ENCODE data around the gene GNPTG.

The GNPTG gene

DNA sequence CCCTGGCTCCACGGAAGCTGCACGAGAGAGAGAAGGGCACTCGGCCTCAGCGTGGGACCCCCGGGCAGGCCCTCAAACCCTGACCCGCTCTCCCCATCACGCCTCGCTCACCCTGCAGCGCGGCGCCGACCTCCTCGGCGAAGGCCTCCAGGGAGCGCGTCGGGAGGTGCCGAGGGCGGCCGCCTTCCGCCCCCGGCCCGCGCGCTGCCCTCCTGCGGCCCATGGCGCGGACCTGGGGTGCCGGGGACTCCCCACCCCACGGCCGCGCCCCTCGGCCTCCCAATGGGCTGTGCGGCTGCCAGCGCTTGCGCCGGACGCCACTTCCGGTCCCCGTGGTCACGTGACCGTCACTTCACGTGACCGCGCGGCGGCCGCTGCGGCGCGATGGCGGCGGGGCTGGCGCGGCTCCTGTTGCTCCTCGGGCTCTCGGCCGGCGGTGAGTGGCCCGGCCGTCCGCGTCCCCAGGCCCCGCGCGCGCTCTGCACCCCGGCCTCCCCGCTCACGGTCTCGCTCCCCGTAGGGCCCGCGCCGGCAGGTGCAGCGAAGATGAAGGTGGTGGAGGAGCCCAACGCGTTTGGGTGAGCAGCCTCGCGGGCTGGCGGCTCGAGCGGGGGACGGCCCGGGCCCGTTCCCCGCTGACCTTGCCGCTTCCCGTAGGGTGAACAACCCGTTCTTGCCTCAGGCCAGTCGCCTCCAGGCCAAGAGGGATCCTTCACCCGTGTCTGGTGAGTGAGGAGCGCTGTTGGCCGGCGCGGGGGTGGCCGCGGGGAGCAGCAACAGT is at the start of gene GNPTG, which contains the start of gene TSR3:
GNPTG (plus strand) TSS at position 350 of the 781 bp plus-strand sequence; CDS start at position 385, 35 bp downstream.
TSR3 (minus strand) TSS at position 297 of the 781 bp plus-strand sequence; CDS start at position 223, 74 bp downstream.
- H3K9me3 ChIP-seq (ENCODE audit: control insufficient read depth, insufficient read depth, low read length), result no peaks in the 10 kb centered on the region
- H3K4me3 ChIP-seq (ENCODE audit: low read depth, low read length), result peak within 1 kb of the TSS; percentile 92
- H3K27me3 ChIP-seq (ENCODE audit: control insufficient read depth, insufficient read depth, low read length), result no peaks in the 10 kb centered on the region
- peaks cover 26% of the 10 kb centered on the region for H3K36me3 ChIP-seq (ENCODE audit: control insufficient read depth, insufficient read depth, low read length)
- peak within 1 kb of the TSS; percentile 81; the same call in 1 of the 2 replicates for H3K9ac ChIP-seq (ENCODE audit: low read depth, low read length)
- H3K4me1 ChIP-seq (ENCODE audit: control insufficient read depth, insufficient read depth, low read length), result 0 out of 2 replicates have a peak, but pooled peaks cover 3% of the 10 kb centered on the region
- no peak within 1 kb of the TSS for H3K27ac ChIP-seq (ENCODE audit: low read depth, low read length)

DNA sequence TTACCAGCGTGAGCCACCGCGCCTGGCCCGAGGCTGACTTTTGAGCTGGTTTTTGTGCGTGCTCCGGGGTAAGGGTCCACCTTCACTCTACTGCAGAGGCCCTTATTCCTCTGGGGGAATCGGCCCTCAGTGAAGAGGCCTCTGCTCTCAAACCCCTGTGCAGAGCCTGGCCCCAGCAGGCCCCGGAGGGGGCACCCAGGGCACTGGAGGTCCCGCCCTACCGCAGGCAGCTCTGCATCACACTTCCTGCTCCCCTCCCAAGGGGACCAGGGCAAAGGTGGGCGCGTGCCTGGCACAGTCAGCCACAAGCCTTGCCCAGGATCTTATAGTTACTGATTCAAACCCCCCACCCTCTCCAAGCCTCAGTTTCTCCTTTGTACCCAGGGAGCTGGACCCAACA is 45.9 kb upstream of the GNPTG start:
- H3K27me3 ChIP-seq (ENCODE audit: control insufficient read depth, insufficient read depth, low read length), result no peaks in the 10 kb centered on the region
- no peaks in the 10 kb centered on the region for H3K36me3 ChIP-seq (ENCODE audit: control insufficient read depth, insufficient read depth, low read length)
- H3K4me1 ChIP-seq (ENCODE audit: control insufficient read depth, insufficient read depth, low read length), result peaks cover 5% of the 10 kb centered on the region
- no peak overlapping the region for H3K27ac ChIP-seq (ENCODE audit: low read depth, low read length)
- H3K9ac ChIP-seq (ENCODE audit: low read depth, low read length), result no peak overlapping the region
- no peak overlapping the region for H3K4me3 ChIP-seq (ENCODE audit: low read depth, low read length)
- no peaks in the 10 kb centered on the region for H3K9me3 ChIP-seq (ENCODE audit: control insufficient read depth, insufficient read depth, low read length)

DNA sequence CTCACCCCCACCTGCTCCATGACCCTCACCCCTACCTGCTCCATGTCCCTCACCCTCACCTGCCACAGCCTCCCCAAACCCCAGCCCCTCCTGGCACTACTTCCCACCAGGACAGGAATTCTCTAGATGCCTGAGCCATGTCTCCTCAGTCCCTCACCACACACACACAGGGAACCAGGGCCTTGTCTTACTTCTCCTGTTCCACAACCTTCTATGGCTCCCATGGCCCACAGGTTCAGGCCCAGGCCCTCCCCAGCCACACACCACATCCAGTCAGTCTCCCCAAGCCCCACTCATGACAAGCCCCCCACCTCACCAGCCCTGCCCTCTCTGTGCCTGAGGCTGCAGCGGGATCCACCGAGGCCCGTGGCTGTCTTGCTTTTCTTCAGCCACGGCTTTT is 45.4 kb upstream of the GNPTG start:
- Histone ChIP-seq H3K9ac (ENCODE audit: low read depth, low read length) (no peak overlapping the region), H3K4me1 (ENCODE audit: control insufficient read depth, insufficient read depth, low read length) (peaks cover 9% of the 10 kb centered on the region; the same call in 1 of the 2 replicates), H3K27ac (ENCODE audit: low read depth, low read length) (no peak overlapping the region), H3K27me3 (ENCODE audit: control insufficient read depth, insufficient read depth, low read length) (no peaks in the 10 kb centered on the region), H3K4me3 (ENCODE audit: low read depth, low read length) (no peak overlapping the region), H3K9me3 (ENCODE audit: control insufficient read depth, insufficient read depth, low read length) (no peaks in the 10 kb centered on the region), H3K36me3 (ENCODE audit: control insufficient read depth, insufficient read depth, low read length) (no peaks in the 10 kb centered on the region)

DNA sequence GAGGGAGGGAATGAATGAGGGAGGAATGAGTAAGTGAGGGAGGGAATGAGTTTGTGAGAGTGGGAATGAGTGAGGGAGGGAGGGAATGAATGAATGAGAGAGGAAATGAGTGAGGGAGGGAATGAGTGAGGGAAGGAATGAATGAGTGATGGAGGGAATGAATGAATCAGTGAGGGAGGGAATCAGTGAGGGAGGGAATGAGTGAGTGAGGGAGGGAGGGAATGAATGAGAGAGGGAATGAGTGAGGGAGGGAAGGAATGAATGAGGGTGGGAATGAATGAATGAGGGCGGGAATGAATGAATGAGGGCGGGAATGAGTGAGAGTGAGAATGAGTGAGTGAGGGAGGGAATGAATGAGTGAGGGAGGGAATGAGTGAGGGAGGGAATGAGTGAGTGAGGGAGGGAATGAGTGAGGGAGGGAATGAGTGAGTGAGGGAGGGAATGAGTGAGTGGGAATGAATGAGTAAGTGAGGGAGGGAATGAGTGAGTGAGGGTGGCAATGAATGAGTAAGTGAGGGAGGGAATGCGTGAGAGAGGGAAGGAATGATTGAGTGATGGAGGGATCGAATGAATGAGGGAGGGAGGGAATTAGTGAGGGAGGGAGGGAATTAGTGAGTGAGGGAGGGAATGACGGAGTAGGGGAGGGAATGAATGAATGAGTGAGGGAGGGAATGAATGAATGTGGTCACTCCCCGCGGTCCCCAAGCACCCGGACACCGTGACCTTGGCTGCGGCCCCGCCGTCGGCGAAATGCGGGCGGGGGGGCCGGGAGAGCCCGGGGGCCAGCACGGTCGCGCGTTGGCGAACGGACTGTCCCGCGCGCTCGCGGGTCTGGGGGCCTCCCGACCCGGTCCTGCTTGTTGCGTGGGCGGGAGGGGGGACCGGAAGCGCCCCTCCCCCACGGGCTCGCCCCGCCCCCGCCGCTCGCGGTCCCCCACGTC is 43.4 kb upstream of the GNPTG start:
- Histone ChIP-seq H3K9ac (ENCODE audit: low read depth, low read length) (no peak overlapping the region; the same call in 1 of the 2 replicates), H3K4me3 (ENCODE audit: low read depth, low read length) (peak overlapping the region; percentile 89), H3K27ac (ENCODE audit: low read depth, low read length) (peak overlapping the region; percentile 99), H3K36me3 (ENCODE audit: control insufficient read depth, insufficient read depth, low read length) (peaks cover 11% of the 10 kb centered on the region), H3K4me1 (ENCODE audit: control insufficient read depth, insufficient read depth, low read length) (peaks cover 11% of the 10 kb centered on the region; the same call in 1 of the 2 replicates), H3K27me3 (ENCODE audit: control insufficient read depth, insufficient read depth, low read length) (no peaks in the 10 kb centered on the region), H3K9me3 (ENCODE audit: control insufficient read depth, insufficient read depth, low read length) (no peaks in the 10 kb centered on the region)

DNA sequence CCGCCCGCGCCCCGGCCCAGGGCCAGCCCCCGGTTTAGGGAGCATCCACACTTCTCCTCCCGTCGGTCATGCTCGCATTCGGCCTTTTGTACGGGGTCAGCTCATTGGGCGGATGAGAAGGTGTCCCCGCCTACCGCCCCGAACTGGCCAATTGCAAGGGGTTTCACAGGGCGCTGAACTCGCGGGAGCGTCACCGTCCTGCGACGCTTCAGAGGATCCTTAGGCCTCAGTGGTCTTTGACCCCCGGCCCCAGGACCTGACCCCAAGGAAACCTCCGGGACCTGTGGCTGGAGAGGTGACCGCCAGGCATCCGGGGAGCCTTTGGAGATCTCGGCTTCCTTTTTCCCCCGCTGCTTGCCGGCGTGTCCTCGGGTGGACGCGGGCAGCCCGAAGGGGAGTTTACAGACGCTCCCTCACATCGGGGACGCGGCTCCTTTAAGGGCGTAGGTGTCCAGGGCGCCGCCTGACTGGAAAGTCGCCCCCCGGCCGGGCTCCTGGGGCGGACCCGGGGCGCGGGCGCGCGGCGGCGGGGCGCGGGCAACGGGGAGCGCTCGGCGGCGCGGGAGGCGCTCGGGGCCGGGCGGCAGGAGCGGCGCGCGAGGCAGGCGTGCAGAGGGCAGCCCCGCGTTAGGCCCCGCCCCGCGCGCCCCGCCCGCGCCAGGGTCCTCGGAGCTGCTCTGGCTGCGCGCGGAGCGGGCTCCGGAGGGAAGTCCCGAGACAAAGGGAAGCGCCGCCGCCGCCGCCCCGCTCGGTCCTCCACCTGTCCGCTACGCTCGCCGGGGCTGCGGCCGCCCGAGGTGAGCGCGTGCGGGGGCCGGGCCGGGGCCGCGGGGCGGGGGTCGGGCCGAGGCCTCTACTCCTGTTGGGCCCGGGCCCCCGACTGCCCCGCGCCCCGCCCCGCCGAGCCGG is 42.5 kb upstream of the GNPTG start, which contains the start of gene UBE2I:
UBE2I (plus strand) TSS at position 660 of the 909 bp plus-strand sequence. CDS start 4,395 bp downstream, outside the sequence.
- Histone ChIP-seq H3K27ac (ENCODE audit: low read depth, low read length) (peak within 1 kb of the TSS; percentile 99), H3K4me1 (ENCODE audit: control insufficient read depth, insufficient read depth, low read length) (peaks cover 11% of the 10 kb centered on the region; the same call in 1 of the 2 replicates), H3K9me3 (ENCODE audit: control insufficient read depth, insufficient read depth, low read length) (no peaks in the 10 kb centered on the region), H3K27me3 (ENCODE audit: control insufficient read depth, insufficient read depth, low read length) (no peaks in the 10 kb centered on the region), H3K36me3 (ENCODE audit: control insufficient read depth, insufficient read depth, low read length) (peaks cover 20% of the 10 kb centered on the region), H3K4me3 (ENCODE audit: low read depth, low read length) (peak within 1 kb of the TSS; percentile 89), H3K9ac (ENCODE audit: low read depth, low read length) (peak within 1 kb of the TSS; percentile 100)

DNA sequence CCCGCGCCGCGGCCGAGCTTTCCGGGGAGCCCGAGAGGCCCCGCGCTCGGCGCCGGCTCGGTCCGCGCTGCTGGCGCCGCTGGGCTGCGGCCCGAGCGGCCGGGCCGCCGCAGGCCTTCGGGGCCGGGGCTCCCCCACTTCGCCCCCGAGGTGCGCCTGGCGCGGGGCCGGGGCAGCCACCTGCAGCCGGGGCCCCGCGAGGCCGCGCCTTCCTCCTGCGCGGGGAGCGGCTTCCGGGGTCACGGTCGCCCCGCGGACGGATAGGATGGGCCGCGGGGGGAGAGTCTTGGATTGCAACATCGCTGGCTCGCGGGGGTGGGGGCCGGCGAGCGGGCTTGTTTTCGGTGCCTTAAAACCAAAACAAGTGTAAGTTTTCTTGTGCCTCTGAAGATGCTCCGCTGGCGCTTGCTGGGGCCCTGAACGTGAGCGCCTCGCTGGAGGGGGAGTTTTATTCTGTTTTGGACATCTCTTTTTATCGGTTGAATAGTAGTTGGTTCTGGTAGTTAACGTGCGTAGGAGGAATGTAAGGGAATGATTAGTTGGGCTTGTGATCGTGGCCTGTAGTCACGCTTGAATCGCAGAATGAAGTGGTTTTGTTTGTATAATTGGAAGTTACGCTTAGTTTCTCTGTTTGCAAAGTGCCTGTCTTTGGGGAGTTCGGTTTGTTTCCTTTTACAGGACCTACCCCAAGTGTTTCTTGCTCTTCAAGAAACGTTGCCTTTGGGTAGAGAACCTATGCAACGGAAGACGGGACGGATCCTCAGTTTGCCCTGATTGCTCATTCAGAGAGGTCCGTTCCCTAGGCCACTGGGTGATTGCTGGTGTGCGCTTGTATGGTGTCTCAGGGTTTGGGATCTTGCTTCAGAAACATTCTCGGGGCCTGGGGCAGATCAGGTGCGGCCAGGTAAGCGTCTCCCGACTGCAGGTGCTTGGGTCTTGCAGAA is 41.6 kb upstream of the GNPTG start:
- H3K36me3 ChIP-seq (ENCODE audit: control insufficient read depth, insufficient read depth, low read length), result peaks cover 30% of the 10 kb centered on the region
- no peaks in the 10 kb centered on the region for H3K27me3 ChIP-seq (ENCODE audit: control insufficient read depth, insufficient read depth, low read length)
- H3K4me3 ChIP-seq (ENCODE audit: low read depth, low read length), result peak overlapping the region; percentile 89
- no peaks in the 10 kb centered on the region for H3K9me3 ChIP-seq (ENCODE audit: control insufficient read depth, insufficient read depth, low read length)
- peaks cover 11% of the 10 kb centered on the region; the same call in 1 of the 2 replicates for H3K4me1 ChIP-seq (ENCODE audit: control insufficient read depth, insufficient read depth, low read length)
- H3K27ac ChIP-seq (ENCODE audit: low read depth, low read length), result no peak overlapping the region
- peak overlapping the region; percentile 77 for H3K9ac ChIP-seq (ENCODE audit: low read depth, low read length)

DNA sequence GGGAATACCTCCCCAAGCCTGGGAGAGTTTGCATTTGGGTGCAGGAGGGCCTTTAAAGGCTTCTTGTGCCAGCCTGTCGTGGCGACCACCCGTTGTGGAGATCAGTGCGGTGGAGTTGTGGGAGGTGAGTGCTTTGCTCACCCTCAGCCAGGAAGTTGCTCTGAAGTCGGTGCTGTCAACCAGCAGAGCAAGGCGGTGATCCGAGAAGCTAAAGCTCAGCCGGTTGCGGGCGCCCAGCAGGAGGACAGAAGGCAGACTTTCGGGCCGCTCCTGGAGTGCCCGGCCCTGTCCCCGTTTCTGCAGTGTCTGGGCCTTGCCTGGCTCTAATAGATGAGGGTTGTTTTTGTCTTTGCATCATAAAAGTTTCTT is 40.9 kb upstream of the GNPTG start:
- Histone ChIP-seq H3K4me1 (ENCODE audit: control insufficient read depth, insufficient read depth, low read length) (peaks cover 11% of the 10 kb centered on the region; the same call in 1 of the 2 replicates), H3K4me3 (ENCODE audit: low read depth, low read length) (peak overlapping the region; percentile 89)

DNA sequence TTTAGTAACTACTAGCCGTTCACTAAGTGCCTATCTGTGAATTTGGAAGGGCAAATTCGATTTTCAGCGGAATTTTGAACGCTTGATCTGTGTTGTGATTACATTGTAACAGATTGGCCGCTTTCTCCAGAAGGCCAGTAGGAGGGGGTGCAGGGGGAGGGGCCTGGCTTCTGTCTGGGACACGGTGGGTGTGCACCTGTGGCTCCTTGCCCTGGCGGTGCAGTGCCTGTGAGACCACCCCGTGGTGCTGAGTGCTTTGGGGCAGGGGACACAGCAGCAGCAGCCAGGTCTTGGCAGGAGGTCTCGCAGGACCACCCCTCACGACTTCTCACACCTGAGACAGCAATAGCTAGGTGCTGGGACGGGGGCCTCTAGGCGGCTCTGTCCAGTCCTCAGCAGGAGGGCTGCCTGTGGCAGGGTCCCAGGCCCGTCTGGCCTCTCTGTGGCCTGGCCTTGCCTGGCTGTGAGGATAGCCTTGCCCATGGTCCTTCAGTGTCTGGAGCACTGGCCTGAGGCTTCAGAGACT is 40.5 kb upstream of the GNPTG start:
- Histone ChIP-seq H3K27ac (ENCODE audit: low read depth, low read length) (no peak overlapping the region), H3K36me3 (ENCODE audit: control insufficient read depth, insufficient read depth, low read length) (peaks cover 41% of the 10 kb centered on the region), H3K9me3 (ENCODE audit: control insufficient read depth, insufficient read depth, low read length) (no peaks in the 10 kb centered on the region), H3K4me1 (ENCODE audit: control insufficient read depth, insufficient read depth, low read length) (peaks cover 11% of the 10 kb centered on the region; the same call in 1 of the 2 replicates), H3K4me3 (ENCODE audit: low read depth, low read length) (peak overlapping the region; percentile 89), H3K27me3 (ENCODE audit: control insufficient read depth, insufficient read depth, low read length) (no peaks in the 10 kb centered on the region), H3K9ac (ENCODE audit: low read depth, low read length) (0 out of 2 replicates have a peak overlapping the region, but pooled peaks have one; percentile 77)

More for the DNA sequence above, 40.9 kb upstream of the GNPTG start:
- Histone ChIP-seq H3K27me3 (ENCODE audit: control insufficient read depth, insufficient read depth, low read length) (no peaks in the 10 kb centered on the region), H3K36me3 (ENCODE audit: control insufficient read depth, insufficient read depth, low read length) (peaks cover 36% of the 10 kb centered on the region), H3K27ac (ENCODE audit: low read depth, low read length) (no peak overlapping the region), H3K9me3 (ENCODE audit: control insufficient read depth, insufficient read depth, low read length) (no peaks in the 10 kb centered on the region), H3K9ac (ENCODE audit: low read depth, low read length) (peak overlapping the region; percentile 77)

DNA sequence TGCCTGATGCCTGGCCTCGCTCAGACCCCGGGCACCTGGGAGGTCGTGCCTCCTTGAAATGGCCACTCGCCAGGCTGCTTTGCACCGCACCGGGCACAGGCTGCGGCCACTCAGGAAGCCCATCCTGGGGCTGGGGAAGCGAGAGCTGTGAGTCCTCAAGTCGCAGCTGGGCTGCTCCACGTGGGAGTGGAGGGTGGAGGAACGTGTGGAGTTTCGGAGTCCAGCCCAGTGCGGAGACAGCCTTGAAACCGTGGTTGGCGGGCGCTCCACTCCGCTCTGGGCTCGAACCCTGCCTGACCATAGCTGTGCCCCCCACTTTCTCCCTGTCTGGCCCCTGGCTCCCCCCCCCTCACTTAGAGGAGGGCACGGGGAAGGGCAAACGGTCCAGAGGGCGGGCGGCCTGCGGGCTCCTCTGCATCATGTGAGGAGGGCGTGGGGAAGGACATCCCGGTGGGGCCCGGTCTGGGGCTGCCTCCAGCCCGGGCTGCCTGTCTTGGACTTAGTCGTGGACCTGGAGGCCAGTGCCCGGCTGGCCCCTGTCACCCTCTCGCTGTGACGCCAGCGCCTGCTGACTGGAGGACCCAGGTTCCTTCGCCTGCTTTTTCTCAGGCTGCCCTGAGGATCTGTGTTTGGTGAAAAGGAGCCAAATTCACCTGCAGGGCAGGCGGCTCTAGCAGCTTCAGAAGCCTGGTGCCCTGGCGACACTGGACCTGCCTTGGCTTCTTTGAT is 39.8 kb upstream of the GNPTG start:
- peaks cover 47% of the 10 kb centered on the region for H3K36me3 ChIP-seq (ENCODE audit: control insufficient read depth, insufficient read depth, low read length)
- no peak overlapping the region for H3K27ac ChIP-seq (ENCODE audit: low read depth, low read length)
- no peaks in the 10 kb centered on the region for H3K9me3 ChIP-seq (ENCODE audit: control insufficient read depth, insufficient read depth, low read length)

More for the DNA sequence above, 39.8 kb upstream of the GNPTG start:
- Histone ChIP-seq H3K27me3 (ENCODE audit: control insufficient read depth, insufficient read depth, low read length) (no peaks in the 10 kb centered on the region), H3K9ac (ENCODE audit: low read depth, low read length) (no peak overlapping the region; the same call in 1 of the 2 replicates), H3K4me3 (ENCODE audit: low read depth, low read length) (peak overlapping the region; percentile 89), H3K4me1 (ENCODE audit: control insufficient read depth, insufficient read depth, low read length) (peaks cover 11% of the 10 kb centered on the region; the same call in 1 of the 2 replicates)

Measured in HUES48 (cell line).